Measurements from ENCODE around the gene GPR153.

DNA sequence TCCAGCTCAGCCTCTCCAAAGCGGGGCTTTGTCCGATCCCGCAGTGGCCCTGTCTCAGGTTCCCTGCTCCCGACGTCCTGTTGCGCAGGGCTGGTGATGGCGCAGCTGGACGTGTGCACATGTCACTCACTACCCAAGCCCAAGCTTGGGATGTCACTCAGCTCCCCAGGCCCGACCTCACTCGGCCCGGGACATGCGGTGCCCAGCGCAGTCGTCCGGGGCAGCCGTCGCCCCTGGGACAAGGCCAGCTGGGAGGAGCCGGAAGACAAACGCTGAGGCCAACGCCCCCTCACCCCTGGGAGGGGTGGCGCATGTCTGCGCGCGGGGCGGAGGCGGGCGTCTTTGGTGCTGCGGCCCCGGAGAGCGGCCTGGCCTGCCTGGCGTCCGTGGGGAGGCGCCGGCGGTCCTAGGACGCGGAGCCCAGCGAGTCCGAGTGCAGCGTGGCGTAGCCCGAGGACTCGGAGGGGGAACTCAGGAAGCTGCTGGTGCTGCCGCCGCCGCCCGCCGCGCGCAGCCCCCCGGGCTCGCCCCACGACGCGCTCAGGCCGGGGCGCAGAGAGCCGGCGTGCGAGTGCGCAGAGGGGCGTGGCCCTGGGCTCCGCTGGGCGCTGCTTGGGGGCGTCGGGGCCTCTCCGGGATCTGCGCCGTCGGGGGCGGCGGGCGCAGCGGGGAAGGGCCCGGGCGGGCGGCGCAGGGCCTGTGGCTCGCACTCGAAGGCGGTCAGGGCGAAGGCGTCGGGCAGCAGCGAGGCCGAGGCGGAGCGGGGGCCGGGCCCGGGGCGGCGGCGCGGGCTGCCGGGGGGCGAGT, 11.8 kb downstream of the GPR153 start:
- no peak for TF ChIP-seq YY1 (IDR thresholded peaks at IDR 0.05; ENCODE audit: insufficient read depth, insufficient read length)
- no peak for TF ChIP-seq ZNF274 (IDR thresholded peaks at IDR 0.05; ENCODE audit: low read depth, low read length)
- TF ChIP-seq SUZ12 (IDR thresholded peaks at IDR 0.05; ENCODE audit: extremely low read depth, insufficient read depth, insufficient read length) = no peak

All from NT2/D1 (cell line).